WTC11 (cell line): ENCODE results near the gene PPP1R16B. TPM values are rescaled to one million over a fixed set of nuclear protein-coding genes. Genes with fewer than 3 reads are reported as not detected.

ENCODE experiments used
- ATAC-seq: fragments of 200-7000 bp; cut with Tn5 transposase; 2 replicates; pipeline ENCODE4 v1.10.0; 2021; ENCODE audit warnings: mild to moderate bottlenecking, moderate library complexity
- CTCF ChIA-PET: fragments of 300-600 bp; sonication (Branson Sonifier 250); formaldehyde crosslinking; loops from one replicate; lab custom pipeline; 2021; ENCODE audit warnings: antibody characterized with exemption; lab: Charles Lee
- POLR2A ChIA-PET: fragments of 350-600 bp; sonication (Branson Sonifier 250); formaldehyde crosslinking; loops from one replicate; lab custom pipeline; 2021; ENCODE audit warnings: antibody characterized with exemption; lab: Charles Lee
- DNase-seq: peaks from one replicate; pipeline ENCODE4 v3.0.0; 2021; ENCODE audit warnings: low spot score
- H3K27ac Mint-ChIP-seq: 2 replicates; pipeline ENCODE4 v1.8.0; 2021; ENCODE audit warnings: mixed read lengths
- H3K27me3 Mint-ChIP-seq: 2 replicates; pipeline ENCODE4 v1.8.0; 2021; ENCODE audit warnings: low read depth, mild to moderate bottlenecking, moderate library complexity, mixed read lengths
- H3K36me3 Mint-ChIP-seq: 2 replicates; pipeline ENCODE4 v1.8.0; 2021; ENCODE audit warnings: mixed read lengths
- H3K4me1 Mint-ChIP-seq: 2 replicates; pipeline ENCODE4 v1.8.0; 2022; ENCODE audit warnings: mixed read lengths
- H3K4me3 Mint-ChIP-seq: 2 replicates; pipeline ENCODE4 v1.8.0; 2021; ENCODE audit warnings: mild to moderate bottlenecking, moderate library complexity, mixed read lengths
- H3K9me3 Mint-ChIP-seq: 2 replicates; pipeline ENCODE4 v1.8.0; 2021; ENCODE audit warnings: mixed read lengths
- CDX4 ChIP-seq: fragments of 250-450 bp; sonication (Bioruptor Pico); IDR thresholded peaks from 2 replicates; pipeline ENCODE4 v1.9.0; 2021; ENCODE audit warnings: moderate library complexity, mild to moderate bottlenecking, inconsistent platforms, borderline replicate concordance
- ERG ChIP-seq: fragments of 250-450 bp; sonication (Bioruptor Pico); IDR thresholded peaks from 2 replicates; pipeline ENCODE4 v1.8.0; 2021; ENCODE audit warnings: mild to moderate bottlenecking
- ETV6 ChIP-seq: sonication (generic); formaldehyde crosslinking; IDR thresholded peaks from 2 replicates; pipeline ENCODE4 v1.8.1; 2022; ENCODE audit warnings: mild to moderate bottlenecking, missing genetic modification reagents
- FOXJ3 ChIP-seq: sonication (generic); formaldehyde crosslinking; IDR thresholded peaks from 2 replicates; pipeline ENCODE4 v1.9.0; 2021; ENCODE audit warnings: missing genetic modification reagents, mild to moderate bottlenecking, borderline replicate concordance
- IRF2 ChIP-seq: sonication (generic); formaldehyde crosslinking; IDR thresholded peaks from 2 replicates; pipeline ENCODE4 v1.8.0; 2022; ENCODE audit warnings: low read depth, missing genetic modification reagents, borderline replicate concordance
- NFATC4 ChIP-seq: fragments of 250-450 bp; sonication (Bioruptor Pico); IDR thresholded peaks from 2 replicates; pipeline ENCODE4 v1.9.0; 2021; ENCODE audit warnings: mild to moderate bottlenecking
- NR3C1 ChIP-seq: sonication (generic); formaldehyde crosslinking; conservative IDR thresholded peaks from 2 replicates; pipeline ENCODE4 v1.8.1; 2023; ENCODE audit warnings: low read depth, mild to moderate bottlenecking, missing genetic modification reagents
- RORB ChIP-seq: fragments of 250-450 bp; sonication (Bioruptor Pico); IDR thresholded peaks from 2 replicates; pipeline ENCODE4 v1.9.0; 2021; ENCODE audit warnings: mild to moderate bottlenecking
- SMAD4 ChIP-seq: sonication (generic); formaldehyde crosslinking; IDR thresholded peaks from 2 replicates; pipeline ENCODE4 v1.8.0; 2022; ENCODE audit warnings: mild to moderate bottlenecking, missing genetic modification reagents
- ZMAT4 ChIP-seq: fragments of 250-450 bp; sonication (Bioruptor Pico); IDR thresholded peaks from 2 replicates; pipeline ENCODE4 v1.9.0; 2021; ENCODE audit warnings: mild to moderate bottlenecking
- ZNF121 ChIP-seq: sonication (generic); formaldehyde crosslinking; IDR thresholded peaks from 2 replicates; pipeline ENCODE4 v1.8.0; 2023; ENCODE audit warnings: missing genetic modification reagents
- ZNF423 ChIP-seq: fragments of 250-450 bp; sonication (Bioruptor Pico); IDR thresholded peaks from 2 replicates; pipeline ENCODE4 v2.1.2; 2022; ENCODE audit warnings: mild to moderate bottlenecking, moderate library complexity
- ZNF512 ChIP-seq: sonication (generic); formaldehyde crosslinking; IDR thresholded peaks from 2 replicates; pipeline ENCODE4 v1.8.1; 2022; ENCODE audit warnings: missing genetic modification reagents, borderline replicate concordance
- ZNF671 ChIP-seq: fragments of 250-450 bp; sonication (Bioruptor Pico); IDR thresholded peaks from 2 replicates; pipeline ENCODE4 v1.8.0; 2021; ENCODE audit warnings: mild to moderate bottlenecking
- total RNA-seq: library from RNA; stranded (reverse); gene quantifications from 3 replicates; pipeline ENCODE4 v1.2.3, GENCODE V29; 2021
- TF ChIP-seq, protein P1 (sequence below): sonication (generic); formaldehyde crosslinking; conservative IDR thresholded peaks from 2 replicates; pipeline ENCODE4 v1.8.1; 2023; ENCODE audit warnings: mild to moderate bottlenecking, low read depth, missing genetic modification reagents, moderate library complexity
- TF ChIP-seq, protein P2 (sequence below): fragments of 250-450 bp; sonication (Bioruptor Pico); IDR thresholded peaks from 2 replicates; pipeline ENCODE4 v1.9.0; 2021; ENCODE audit warnings: mild to moderate bottlenecking, borderline replicate concordance

The PPP1R16B gene
- total RNA-seq, 1 experiment from 2014 or later, result 12.0 TPM

GRCh38 chr20:38843346-38843745 is 37.8 kb downstream of the PPP1R16B start:
- peaks cover 25% of the 10 kb centered on the region for H3K4me1 Mint-ChIP-seq
- no peaks in the 10 kb centered on the region for H3K27me3 Mint-ChIP-seq
- no peak for DNase-seq
- TF ChIP-seq NR3C1 (CRISPR knock-in tag) (no peak), ZNF671 (CRISPR knock-in tag) (no peak), ERG (CRISPR knock-in tag) (no peak), CDX4 (CRISPR knock-in tag) (no peak), SMAD4 (CRISPR knock-in tag) (no peak), ZNF423 (CRISPR knock-in tag) (no peak), NFATC4 (no peak)
- TF ChIP-seq, protein P1, sequence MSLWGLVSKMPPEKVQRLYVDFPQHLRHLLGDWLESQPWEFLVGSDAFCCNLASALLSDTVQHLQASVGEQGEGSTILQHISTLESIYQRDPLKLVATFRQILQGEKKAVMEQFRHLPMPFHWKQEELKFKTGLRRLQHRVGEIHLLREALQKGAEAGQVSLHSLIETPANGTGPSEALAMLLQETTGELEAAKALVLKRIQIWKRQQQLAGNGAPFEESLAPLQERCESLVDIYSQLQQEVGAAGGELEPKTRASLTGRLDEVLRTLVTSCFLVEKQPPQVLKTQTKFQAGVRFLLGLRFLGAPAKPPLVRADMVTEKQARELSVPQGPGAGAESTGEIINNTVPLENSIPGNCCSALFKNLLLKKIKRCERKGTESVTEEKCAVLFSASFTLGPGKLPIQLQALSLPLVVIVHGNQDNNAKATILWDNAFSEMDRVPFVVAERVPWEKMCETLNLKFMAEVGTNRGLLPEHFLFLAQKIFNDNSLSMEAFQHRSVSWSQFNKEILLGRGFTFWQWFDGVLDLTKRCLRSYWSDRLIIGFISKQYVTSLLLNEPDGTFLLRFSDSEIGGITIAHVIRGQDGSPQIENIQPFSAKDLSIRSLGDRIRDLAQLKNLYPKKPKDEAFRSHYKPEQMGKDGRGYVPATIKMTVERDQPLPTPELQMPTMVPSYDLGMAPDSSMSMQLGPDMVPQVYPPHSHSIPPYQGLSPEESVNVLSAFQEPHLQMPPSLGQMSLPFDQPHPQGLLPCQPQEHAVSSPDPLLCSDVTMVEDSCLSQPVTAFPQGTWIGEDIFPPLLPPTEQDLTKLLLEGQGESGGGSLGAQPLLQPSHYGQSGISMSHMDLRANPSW (CRISPR knock-in tag), result no peak
- TF ChIP-seq, protein P2, sequence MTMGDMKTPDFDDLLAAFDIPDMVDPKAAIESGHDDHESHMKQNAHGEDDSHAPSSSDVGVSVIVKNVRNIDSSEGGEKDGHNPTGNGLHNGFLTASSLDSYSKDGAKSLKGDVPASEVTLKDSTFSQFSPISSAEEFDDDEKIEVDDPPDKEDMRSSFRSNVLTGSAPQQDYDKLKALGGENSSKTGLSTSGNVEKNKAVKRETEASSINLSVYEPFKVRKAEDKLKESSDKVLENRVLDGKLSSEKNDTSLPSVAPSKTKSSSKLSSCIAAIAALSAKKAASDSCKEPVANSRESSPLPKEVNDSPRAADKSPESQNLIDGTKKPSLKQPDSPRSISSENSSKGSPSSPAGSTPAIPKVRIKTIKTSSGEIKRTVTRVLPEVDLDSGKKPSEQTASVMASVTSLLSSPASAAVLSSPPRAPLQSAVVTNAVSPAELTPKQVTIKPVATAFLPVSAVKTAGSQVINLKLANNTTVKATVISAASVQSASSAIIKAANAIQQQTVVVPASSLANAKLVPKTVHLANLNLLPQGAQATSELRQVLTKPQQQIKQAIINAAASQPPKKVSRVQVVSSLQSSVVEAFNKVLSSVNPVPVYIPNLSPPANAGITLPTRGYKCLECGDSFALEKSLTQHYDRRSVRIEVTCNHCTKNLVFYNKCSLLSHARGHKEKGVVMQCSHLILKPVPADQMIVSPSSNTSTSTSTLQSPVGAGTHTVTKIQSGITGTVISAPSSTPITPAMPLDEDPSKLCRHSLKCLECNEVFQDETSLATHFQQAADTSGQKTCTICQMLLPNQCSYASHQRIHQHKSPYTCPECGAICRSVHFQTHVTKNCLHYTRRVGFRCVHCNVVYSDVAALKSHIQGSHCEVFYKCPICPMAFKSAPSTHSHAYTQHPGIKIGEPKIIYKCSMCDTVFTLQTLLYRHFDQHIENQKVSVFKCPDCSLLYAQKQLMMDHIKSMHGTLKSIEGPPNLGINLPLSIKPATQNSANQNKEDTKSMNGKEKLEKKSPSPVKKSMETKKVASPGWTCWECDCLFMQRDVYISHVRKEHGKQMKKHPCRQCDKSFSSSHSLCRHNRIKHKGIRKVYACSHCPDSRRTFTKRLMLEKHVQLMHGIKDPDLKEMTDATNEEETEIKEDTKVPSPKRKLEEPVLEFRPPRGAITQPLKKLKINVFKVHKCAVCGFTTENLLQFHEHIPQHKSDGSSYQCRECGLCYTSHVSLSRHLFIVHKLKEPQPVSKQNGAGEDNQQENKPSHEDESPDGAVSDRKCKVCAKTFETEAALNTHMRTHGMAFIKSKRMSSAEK, result no peak
- H3K9me3 Mint-ChIP-seq, result no peaks in the 10 kb centered on the region
- no peaks in the 10 kb centered on the region for H3K36me3 Mint-ChIP-seq
- no peak overlapping the region; the same call in 1 of the 2 replicates for H3K4me3 Mint-ChIP-seq
- POLR2A ChIA-PET, result no interaction called here
- no peak overlapping the region for H3K27ac Mint-ChIP-seq
- no peak for ATAC-seq
- CTCF ChIA-PET, result interaction anchor here (1.5 kb wide), 1 partner anchor 17 kb away, joined by 6 read pairs; no protein-coding TSS in a partner anchor

DNA sequence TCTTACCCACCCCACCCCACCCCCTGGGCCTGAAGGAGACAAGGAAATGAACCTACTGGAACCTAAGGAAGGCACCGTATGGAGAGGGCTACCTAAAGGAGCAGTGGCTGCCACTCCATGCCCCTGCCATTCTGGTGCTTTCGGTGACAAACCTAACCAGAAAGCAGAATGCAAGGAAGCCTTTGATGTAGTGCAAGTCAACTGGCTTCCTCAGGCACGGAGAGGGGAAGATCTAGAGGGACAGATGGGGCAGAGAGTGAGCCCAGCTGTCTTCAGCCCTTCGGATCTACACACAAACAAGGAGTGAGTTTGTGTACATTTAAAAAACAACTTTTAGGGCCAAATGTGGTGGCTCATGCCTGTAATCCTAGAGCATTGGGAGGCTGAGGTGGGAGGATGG is 39.5 kb downstream of the PPP1R16B start:
- no peak for TF ChIP-seq ZNF512 (CRISPR knock-in tag)
- H3K4me1 Mint-ChIP-seq, result peaks cover 25% of the 10 kb centered on the region
- POLR2A ChIA-PET, result interaction anchor here (0.6 kb wide), 1 partner anchor 55 kb away, joined by 3 read pairs; no protein-coding TSS in a partner anchor
- DNase-seq, result no peak
- no peak overlapping the region for H3K4me3 Mint-ChIP-seq
- ATAC-seq, result no peak
- H3K9me3 Mint-ChIP-seq, result no peaks in the 10 kb centered on the region
- H3K27me3 Mint-ChIP-seq, result no peaks in the 10 kb centered on the region
- H3K27ac Mint-ChIP-seq, result no peak overlapping the region
- H3K36me3 Mint-ChIP-seq, result no peaks in the 10 kb centered on the region
- CTCF ChIA-PET, result no interaction called here

GRCh38 chr20:38847840-38848239 is 42.3 kb downstream of the PPP1R16B start:
- DNase-seq (no peak), ATAC-seq (no peak)
- ChIA-PET POLR2A (no interaction called here), CTCF (no interaction called here)
- no peak for TF ChIP-seq FOXJ3 (CRISPR knock-in tag)
- TF ChIP-seq IRF2, result no peak
- TF ChIP-seq ZMAT4 (CRISPR knock-in tag), result no peak
- no peak for TF ChIP-seq ZNF121 (CRISPR knock-in tag)
- TF ChIP-seq ETV6, result no peak
- TF ChIP-seq RORB (CRISPR knock-in tag), result no peak
- no peak for TF ChIP-seq ZNF423 (CRISPR knock-in tag)
- H3K4me3 Mint-ChIP-seq, result no peak overlapping the region
- no peaks in the 10 kb centered on the region for H3K9me3 Mint-ChIP-seq
- no peaks in the 10 kb centered on the region for H3K36me3 Mint-ChIP-seq
- H3K27ac Mint-ChIP-seq, result no peak overlapping the region
- H3K4me1 Mint-ChIP-seq, result peaks cover 5% of the 10 kb centered on the region
- no peaks in the 10 kb centered on the region for H3K27me3 Mint-ChIP-seq
